ENCODE data around the gene MNT. TPM values are rescaled to one million over a fixed set of nuclear protein-coding genes. Genes with fewer than 3 reads are reported as not detected.

The MNT gene
- polyA plus RNA-seq, 3 donors, result 0.28 to 42.4 (median 1.3) TPM

DNA sequence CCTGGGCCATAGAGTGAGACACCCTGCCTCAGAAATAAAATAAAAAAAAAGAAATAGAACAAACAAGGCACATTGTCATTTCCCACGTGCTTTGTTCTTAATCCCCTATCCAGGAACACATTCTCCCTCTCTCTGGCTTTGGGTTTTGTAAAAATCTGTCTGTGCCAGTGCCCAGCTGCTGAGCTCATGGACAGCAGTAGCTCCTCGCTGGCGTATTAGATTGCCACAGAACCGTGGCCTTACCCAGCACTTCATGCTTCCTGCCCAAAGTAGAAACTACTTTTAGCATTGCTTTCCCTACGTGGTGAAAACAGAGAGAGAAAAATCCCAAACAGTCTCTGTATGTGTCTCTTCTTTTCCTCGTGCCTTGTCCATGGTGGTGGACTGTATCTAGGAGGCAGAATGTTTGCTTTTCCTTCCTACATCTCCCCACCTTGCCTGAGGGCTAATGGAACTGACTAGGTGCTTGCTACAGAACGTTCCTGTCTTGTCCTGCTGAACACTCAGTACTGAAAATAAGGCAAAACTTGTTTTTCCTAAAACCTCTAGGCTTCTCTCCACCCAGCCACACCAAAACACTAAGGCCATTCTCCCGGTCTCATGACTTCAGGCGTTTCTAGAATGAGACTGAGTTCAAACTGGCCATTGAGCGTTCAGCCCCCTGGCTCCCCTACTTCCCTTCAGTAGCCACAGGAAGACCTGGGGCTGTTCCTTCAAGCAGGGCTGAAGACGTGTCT is 26.1 kb downstream of the MNT start:
- no peaks in the 10 kb centered on the region for H4K20me1 ChIP-seq (ENCODE audit: insufficient read depth, low read length)
- H3K27ac Mint-ChIP-seq, result peak overlapping the region in 1 of 7 donors; percentile 25
- no peaks in the 10 kb centered on the region for H3K4me1 ChIP-seq (ENCODE audit: control insufficient read depth in 1 of 2, insufficient read depth in 2 of 2, low read length in 2 of 2)
- H3K4me3 ChIP-seq (replicated peaks in 1 of 3; ENCODE audit: low read depth in 2 of 3, low read length in 3 of 3), result no peak overlapping the region
- H2AFZ ChIP-seq (ENCODE audit: insufficient read depth, low read depth, low read length, poor library complexity, severe bottlenecking), result no peak overlapping the region
- H3K36me3 ChIP-seq (replicated peaks in 1 of 2; ENCODE audit: control insufficient read depth in 1 of 2, insufficient read depth in 2 of 2, low read length in 2 of 2), result peaks cover 49 to 58% of the 10 kb centered on the region in 2 donors
- no peak overlapping the region for H3K4me2 ChIP-seq (replicated peaks; ENCODE audit: extremely low read depth, low read length, poor library complexity, severe bottlenecking)
- TF ChIP-seq, protein P1, sequence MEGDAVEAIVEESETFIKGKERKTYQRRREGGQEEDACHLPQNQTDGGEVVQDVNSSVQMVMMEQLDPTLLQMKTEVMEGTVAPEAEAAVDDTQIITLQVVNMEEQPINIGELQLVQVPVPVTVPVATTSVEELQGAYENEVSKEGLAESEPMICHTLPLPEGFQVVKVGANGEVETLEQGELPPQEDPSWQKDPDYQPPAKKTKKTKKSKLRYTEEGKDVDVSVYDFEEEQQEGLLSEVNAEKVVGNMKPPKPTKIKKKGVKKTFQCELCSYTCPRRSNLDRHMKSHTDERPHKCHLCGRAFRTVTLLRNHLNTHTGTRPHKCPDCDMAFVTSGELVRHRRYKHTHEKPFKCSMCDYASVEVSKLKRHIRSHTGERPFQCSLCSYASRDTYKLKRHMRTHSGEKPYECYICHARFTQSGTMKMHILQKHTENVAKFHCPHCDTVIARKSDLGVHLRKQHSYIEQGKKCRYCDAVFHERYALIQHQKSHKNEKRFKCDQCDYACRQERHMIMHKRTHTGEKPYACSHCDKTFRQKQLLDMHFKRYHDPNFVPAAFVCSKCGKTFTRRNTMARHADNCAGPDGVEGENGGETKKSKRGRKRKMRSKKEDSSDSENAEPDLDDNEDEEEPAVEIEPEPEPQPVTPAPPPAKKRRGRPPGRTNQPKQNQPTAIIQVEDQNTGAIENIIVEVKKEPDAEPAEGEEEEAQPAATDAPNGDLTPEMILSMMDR (IDR thresholded peaks at IDR 0.05), result no peak
- H3K27me3 Mint-ChIP-seq (ENCODE audit: low read depth in 3 of 3), result peaks cover 0 to 2% (median 0%) of the 10 kb centered on the region in 3 donors
- no peaks in the 10 kb centered on the region for H3K9me3 ChIP-seq (replicated peaks in 1 of 2; ENCODE audit: control insufficient read depth in 1 of 2, insufficient read depth in 1 of 2, low read length in 2 of 2)
- H3K9me3 Mint-ChIP-seq, result no peaks in the 10 kb centered on the region
- H3K36me3 Mint-ChIP-seq, result peaks cover 35 to 68% of the 10 kb centered on the region in 2 donors
- 84% methylated on average over 7 of the region's 11 CpGs for WGBS (ENCODE audit: insufficient coverage)
- no peak overlapping the region for H3K9ac ChIP-seq (ENCODE audit: insufficient read depth, low read length, poor library complexity, severe bottlenecking)
- intact Hi-C loops (cut with micrococcal nuclease), result no loop called here
- H3K79me2 ChIP-seq (ENCODE audit: insufficient read depth, low read length), result no peaks in the 10 kb centered on the region
- H3K4me1 Mint-ChIP-seq, result peaks cover 1% of the 10 kb centered on the region
- no peak overlapping the region for H3K4me3 Mint-ChIP-seq
- DNase-seq, result no peak
- H3K27ac ChIP-seq (ENCODE audit: low read depth in 1 of 2, low read length in 2 of 2), result no peak overlapping the region
- no peaks in the 10 kb centered on the region for H3K27me3 ChIP-seq (ENCODE audit: control insufficient read depth in 2 of 2, insufficient read depth in 2 of 2, low read length in 2 of 2)

DNA sequence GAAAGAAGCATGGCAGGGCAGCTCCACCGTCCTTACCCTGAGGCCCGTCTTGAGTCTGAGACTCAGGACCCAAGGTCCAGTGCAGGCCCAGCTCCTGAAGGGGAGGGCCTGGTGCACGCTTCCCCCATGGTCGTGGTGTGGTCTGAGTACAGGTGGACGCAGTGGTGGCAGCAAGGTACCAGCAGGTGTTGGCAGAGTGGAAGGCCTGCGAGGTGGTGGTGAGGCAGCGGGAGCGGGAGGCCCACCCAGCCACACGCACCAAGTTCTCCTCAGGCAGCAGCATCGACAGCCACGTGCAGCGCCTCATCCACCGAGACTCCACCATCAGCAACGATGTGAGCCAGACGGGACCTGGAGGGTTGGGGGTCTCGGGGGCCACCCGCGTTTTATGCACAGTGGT is 27.7 kb downstream of the MNT start:
- Mint-ChIP-seq H3K36me3 (peaks cover 30 to 53% of the 10 kb centered on the region in 2 donors), H3K4me1 (peaks cover 12% of the 10 kb centered on the region), H3K4me3 (no peak overlapping the region), H3K9me3 (no peaks in the 10 kb centered on the region), H3K27ac (peak overlapping the region in 1 of 7 donors; percentile 56), H3K27me3 (ENCODE audit: low read depth in 3 of 3) (peaks cover 0 to 2% (median 0%) of the 10 kb centered on the region in 3 donors)
- WGBS (ENCODE audit: insufficient coverage), result over 99% methylated on average over 18 of the region's 18 CpGs
- H2AFZ ChIP-seq (ENCODE audit: insufficient read depth, low read depth, low read length, poor library complexity, severe bottlenecking), result no peak overlapping the region
- no peak overlapping the region for H3K27ac ChIP-seq (ENCODE audit: low read depth in 1 of 2, low read length in 2 of 2)
- intact Hi-C loops (cut with micrococcal nuclease), result no loop called here
- DNase-seq, result no peak
- H3K9ac ChIP-seq (ENCODE audit: insufficient read depth, low read length, poor library complexity, severe bottlenecking), result no peak overlapping the region
- H3K36me3 ChIP-seq (replicated peaks in 1 of 2; ENCODE audit: control insufficient read depth in 1 of 2, insufficient read depth in 2 of 2, low read length in 2 of 2), result peaks cover 39 to 45% of the 10 kb centered on the region in 2 donors
- H3K4me1 ChIP-seq (ENCODE audit: control insufficient read depth in 1 of 2, insufficient read depth in 2 of 2, low read length in 2 of 2), result no peaks in the 10 kb centered on the region
- no peaks in the 10 kb centered on the region for H3K9me3 ChIP-seq (replicated peaks in 1 of 2; ENCODE audit: control insufficient read depth in 1 of 2, insufficient read depth in 1 of 2, low read length in 2 of 2)
- H3K27me3 ChIP-seq (ENCODE audit: control insufficient read depth in 2 of 2, insufficient read depth in 2 of 2, low read length in 2 of 2), result no peaks in the 10 kb centered on the region
- TF ChIP-seq, protein P1 (IDR thresholded peaks at IDR 0.05), result no peak
- H4K20me1 ChIP-seq (ENCODE audit: insufficient read depth, low read length), result no peaks in the 10 kb centered on the region
- H3K4me3 ChIP-seq (replicated peaks in 1 of 3; ENCODE audit: low read depth in 2 of 3, low read length in 3 of 3), result no peak overlapping the region
- H3K4me2 ChIP-seq (replicated peaks; ENCODE audit: extremely low read depth, low read length, poor library complexity, severe bottlenecking), result no peak overlapping the region
- H3K79me2 ChIP-seq (ENCODE audit: insufficient read depth, low read length), result no peaks in the 10 kb centered on the region

Data from CD14-positive monocyte (primary cell).